GM04504 (cell line): ENCODE results near the gene TBC1D16.

Source experiments
- DNase-seq: peaks from one replicate; pipeline ENCODE4 v3.0.0-alpha.2; 2012; ENCODE audit warnings: low read depth

TBC1D16 gene

DNA sequence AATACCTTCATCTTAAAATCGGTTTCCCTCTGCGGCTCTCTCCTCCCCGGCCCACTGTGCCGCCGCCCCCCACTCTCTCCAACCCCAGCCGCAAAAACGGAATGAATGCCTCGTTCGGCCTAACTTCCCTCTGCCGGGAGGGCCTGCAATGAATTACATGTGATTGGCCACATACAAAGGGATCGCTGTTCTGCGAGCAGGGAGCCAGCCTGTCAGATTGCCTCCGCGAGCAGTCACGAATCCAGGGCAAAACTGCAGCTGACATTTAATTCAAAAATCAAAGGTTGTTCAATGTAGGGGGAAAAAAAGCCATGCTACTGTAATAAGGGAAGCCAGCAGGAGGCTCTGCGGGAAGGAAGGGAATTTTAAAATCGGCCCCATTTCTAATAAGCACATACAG is 84.9 kb downstream of the TBC1D16 start:
- no peak for DNase-seq

GRCh38 chr17:79950306-79950705 is 85.4 kb downstream of the TBC1D16 start:
- DNase-seq, result no peak

DNA sequence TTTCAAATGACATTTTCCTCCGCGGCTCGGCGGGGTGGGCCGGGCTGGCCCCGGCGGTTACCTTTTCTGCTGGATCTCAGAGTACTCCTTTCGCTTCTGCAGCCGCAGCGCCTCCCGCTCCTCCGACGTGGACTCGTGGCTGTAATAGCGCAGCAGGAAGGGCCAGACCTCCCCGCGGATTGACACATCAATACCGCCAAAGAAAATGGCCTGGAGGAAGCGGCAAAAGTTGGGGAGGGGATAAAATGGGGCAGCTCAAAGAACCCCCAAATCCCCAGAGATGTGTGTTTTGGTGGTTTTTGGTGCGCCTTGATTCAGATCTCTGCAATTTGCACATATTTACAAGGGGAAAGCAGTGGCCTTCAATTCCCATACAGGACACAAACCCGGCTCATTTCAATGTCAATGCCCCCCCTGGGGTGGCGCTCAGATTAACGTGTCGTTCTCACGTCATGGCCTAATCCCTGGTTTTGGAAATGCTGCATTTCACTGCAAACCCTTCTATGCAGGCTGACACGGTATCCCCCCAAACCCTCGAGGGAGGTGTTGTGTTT is 85.9 kb downstream of the TBC1D16 start:
- DNase-seq, result no peak

DNA sequence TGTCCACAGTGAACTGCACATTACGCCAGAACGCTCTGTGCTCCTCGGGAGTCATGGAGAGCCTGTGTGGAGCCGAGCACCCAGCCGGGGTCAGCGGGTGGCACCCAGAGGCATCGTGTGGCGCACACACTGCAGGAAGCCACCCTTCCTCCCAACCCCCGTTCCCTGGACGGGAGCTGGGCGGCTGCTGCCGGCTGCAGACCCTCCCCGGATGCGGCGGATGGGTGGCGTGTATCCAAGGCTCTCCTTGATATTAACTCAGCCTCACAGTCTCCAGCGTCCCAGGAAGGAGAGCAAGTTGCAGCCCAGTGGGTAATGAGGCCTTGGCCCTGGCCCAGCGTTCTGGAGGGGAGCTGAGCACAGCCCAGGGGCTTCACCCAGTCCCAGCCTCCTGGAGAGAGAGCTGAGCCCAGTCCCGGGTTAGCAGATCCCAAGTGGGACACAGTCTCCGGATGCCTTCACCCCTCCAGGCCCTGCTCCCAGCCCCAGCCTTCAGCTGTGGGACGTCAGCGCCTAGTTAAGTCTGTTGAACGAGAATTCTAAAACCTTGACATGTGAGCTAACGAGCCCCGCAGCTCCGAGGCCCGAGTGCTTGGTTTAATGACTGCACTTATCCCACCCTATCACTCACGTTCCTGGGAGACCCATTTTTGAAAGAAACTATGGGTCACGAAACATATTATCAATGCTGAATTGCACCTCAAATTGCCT is 86.6 kb downstream of the TBC1D16 start:
- DNase-seq, result no peak

GRCh38 chr17:79948406-79948944 is 87.2 kb downstream of the TBC1D16 start:
- no peak for DNase-seq

- DNase-seq, result no peak
Measured at GRCh38 chr17:79947351-79948031, 88.2 kb downstream of the TBC1D16 start.

DNA sequence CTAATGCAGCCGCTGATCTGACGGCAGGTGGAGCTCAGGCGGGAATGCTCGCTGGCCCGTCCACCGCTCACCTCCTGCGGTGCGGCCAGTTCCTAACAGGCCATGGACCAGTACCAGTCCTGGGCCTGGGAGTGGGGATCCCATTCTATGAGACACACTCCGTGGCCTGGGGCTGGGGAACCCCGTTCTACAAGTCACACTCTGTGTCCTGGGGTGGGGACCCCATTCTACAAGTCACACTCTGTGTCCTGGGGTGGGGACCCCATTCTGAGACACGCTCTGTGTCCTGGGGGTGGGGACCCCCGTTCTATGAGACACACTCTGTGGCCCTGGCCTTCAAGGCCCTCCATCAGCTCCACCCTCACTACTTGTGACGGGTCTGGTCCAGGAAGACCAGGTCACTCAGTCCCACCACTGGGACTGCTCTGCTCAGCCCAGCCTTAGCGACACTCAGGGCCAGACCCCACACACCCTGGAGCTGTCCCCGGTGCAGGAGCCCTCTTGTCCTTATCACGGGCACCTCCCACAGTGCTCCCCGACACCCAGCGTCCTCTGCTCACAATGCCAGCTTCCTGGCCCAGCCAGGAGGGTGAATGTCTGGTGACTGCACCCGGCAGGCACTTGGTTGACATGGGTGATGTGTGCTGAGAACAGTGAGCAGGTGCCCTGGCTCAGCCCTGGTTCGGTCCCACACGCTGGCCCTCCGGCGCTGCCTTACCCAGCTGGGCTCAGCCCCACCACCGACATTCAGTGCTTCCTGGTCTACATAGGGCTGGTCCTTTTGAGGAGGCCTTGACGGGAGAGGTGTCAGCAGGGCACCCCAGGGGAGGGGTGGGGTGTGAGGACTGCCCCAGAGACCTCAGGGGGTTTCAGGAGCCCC is 89.1 kb downstream of the TBC1D16 start:
- DNase-seq, result no peak

DNA sequence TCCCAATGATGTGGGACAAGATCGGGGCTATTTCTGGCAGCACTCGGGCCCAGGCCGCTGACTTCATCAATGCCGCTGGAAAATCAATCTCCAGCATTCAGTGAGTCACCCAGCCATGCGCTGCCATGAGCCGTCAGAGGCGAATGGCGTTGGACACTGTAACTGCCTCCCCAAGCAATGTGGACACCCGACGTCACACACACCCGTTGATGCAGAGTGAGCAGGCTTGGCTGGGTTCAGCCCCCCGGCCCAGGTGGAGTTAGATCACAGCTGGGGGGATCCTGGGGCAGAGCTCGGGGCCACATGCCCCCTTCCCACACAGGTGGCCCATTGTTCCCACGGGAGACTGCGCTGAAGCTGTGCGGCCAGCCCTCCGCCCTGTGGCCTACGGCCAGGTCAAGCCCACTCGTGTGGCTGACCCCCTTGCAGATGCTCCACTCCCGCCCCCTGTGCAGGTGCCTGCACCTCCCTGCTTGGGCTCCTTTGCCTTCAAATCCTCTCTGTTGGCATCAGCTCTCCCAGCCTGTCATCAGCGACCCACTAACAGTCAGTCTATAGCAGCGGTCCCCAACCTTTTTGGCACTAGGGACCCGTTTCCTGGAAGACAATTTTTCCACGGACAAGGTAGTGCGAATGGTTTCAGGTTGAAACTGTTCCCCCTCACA is 89.9 kb downstream of the TBC1D16 start:
- no peak for DNase-seq

- no peak for DNase-seq
Measured at GRCh38 chr17:79944821-79945391, 90.8 kb downstream of the TBC1D16 start.

DNA sequence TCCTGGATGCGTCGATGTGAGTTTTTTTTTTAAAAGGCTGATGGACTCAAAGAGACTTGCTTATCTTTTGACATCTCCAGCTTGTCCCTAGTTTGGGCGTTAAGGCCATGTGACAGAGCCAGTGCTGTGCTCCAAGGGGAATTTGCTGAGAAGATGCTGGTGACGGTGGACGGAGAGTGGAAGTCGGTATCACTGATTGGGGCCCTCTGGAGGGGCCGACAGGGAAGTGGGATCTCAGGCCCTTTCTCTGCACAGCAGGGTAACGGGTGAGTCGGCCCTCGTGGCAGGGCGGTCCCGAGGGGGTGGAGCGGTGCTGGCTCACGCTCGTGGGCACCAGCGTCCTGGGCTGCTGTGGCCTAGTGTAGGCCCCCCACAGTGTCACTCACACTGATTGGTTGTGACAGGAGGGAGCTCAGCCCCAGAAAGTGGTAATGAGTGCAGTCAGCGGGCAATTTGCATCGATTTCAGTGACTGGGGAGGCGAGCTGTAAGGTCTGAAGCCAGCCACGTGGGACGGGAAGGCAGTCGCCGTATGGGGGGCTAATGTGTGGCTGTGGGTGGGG is 91.3 kb downstream of the TBC1D16 start:
- no peak for DNase-seq

GRCh38 chr17:79943347-79944241 is 92.1 kb downstream of the TBC1D16 start:
- DNase-seq, result no peak

DNA sequence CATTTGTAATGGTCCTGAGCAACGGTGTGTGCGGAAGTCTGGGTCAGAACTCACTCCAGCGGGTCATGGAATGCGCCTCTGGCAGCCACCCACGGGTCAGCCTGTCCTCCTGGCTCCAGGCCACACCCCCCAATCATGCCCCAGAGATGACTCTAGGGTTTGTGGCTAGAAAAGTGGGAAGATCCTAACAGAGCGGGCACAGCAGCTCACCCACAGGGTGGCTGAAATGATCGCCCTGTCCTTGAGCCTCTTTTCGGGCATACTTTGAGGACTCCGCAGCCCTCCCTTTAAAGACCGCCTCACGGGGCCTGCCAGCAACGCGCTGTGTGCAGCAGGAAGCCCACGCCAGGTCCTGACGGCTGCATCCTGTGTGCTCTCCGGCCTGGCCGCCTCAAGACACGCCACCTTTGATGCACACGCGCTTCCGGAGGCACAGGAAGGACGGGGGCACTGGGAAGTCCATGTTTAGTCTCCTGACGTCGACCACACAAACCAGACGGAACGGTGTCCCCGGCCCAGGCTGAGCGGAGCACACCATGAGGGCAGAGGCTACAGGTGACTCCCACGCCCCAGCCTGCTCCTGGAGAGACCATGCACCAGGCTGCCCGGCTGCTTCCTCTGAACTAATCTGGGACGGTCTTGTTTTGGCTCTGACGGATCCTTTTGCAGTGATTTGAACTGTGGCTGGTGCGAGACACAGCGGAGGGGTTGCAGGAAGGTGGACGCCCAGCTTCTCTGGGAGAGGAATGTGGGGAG is 92.9 kb downstream of the TBC1D16 start:
- no peak for DNase-seq

GRCh38 chr17:79942011-79942405 is 93.7 kb downstream of the TBC1D16 start:
- DNase-seq, result no peak

DNA sequence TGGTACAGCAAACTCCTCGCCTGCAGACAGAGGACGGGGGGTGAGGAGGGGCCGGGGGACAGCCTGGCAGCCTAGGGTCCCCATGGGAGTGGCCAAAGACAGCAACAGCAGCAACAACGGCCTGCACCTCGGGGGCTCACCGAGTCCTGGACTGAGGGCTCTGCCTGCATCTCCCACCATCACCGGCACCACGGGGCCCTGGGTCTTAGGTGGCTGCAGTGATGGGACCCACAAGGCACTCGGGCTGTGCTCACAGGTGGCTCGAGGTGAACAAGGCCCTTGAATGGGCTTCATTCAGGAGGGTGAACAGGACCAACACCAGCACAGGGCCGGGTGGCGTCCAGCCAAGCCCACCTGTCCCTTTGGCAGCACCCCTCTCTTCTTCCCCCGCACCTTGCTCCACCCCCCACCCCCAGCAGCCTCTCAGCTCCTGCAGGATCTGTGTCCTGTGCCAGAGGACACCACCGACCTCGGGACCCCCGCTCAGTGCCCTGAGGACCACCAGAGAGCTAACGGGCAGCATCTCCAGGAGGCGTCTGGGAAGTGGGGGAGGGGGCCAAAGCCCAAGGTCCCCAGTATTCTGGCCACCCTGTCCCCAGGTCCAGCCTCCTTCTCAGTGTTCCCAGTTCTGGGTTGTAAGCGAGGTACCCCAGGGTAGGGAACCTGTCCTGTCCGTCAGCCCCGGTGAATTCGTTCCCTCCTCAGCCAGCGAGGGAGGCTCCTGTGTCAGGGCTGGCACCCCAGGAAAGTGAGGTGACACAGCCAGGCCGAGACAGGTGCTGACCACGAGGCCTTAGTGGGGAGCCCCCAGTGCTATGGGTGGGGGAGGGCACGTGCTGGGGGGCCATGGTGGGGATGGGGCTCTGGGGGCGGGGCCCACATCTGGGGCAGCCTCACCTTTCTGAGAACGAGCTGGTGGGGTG is 94.3 kb downstream of the TBC1D16 start:
- no peak for DNase-seq

DNA sequence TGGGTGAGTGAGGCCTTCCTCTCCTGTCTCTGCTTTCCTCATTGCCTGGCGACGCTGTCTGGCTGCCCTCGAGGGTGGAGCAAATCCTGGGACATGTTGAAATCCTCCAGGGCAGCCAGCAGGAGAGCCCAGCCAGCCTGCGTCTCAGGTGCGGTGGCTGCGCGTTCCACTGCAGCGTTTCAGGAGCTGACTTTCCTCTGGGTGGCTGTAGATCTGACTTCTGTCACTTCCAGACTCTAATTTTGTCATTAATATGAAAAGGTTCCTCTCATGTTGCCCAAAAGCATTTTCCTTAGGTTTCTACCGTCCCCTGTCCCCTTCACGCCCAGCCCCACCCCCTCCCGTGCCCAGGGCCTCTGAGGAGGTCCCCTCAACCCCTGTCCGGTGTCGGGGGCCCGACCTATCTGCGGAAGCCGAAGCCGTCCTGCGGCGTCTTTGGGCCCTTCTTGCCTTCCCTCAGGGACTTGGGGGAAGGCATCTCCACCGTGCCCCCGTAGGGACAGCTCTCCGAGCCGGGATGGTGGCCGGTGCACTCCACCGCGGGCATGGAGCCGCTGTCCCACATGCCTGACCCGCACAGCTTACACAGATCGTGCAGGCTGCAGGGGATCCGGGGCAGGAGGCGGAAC is 95.1 kb downstream of the TBC1D16 start:
- no peak for DNase-seq

DNA sequence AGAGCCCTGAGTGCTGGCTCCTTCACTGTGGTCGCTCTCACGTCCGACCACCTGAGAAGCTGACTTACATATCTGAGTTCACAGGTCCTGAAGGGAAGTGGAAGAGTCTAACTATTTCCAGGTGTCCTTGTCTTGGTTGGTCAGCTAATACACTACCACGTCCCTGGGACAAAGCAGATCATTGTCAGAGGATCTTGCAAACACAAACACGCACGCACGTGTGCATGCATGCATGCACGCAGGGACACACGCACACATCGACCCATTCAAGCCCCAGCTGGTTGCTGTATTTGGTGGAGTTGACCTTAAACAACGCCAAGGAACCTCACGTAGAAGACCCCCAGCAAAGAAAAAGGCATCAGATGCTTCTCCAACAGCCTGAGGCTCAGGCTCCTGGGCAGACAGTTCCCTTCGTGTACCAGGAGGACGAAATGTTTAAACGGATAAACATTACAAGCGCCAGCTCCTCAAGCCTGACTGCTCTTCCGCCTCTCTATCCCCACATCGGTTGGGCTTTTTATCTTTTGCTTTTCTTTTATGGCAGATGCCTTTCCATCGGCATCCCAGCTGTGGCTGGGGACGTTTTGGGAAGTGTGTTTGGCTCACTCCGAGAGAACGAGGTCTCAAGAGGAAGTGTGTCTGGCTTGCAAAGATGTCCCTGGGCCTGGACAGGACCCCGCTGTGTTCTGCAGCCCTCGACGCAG is 95.8 kb downstream of the TBC1D16 start:
- DNase-seq, result no peak

GRCh38 chr17:79939094-79939435 is 96.6 kb downstream of the TBC1D16 start:
- DNase-seq, result no peak
